Epithelial cell of proximal tubule (primary cell): Measurements from ENCODE around the gene AKT1. TPM values are rescaled to one million over a fixed set of nuclear protein-coding genes. Genes with fewer than 3 reads are reported as not detected.

Source experiments
- DNase-seq: peaks from one replicate; pipeline ENCODE4 v3.0.0-alpha.2; 2011; ENCODE audit warnings: low read depth
- H3K4me3 ChIP-seq: 2 replicates; pipeline ENCODE4 v1.5.1; 2011; ENCODE audit warnings: low read depth, mild to moderate bottlenecking, low read length
- total RNA-seq: library from RNA; depleted of rRNA; stranded (reverse); fragments of >200 nt; gene quantifications from 2 replicates; pipeline ENCODE4 v1.2.3, GENCODE V29; 2015
- TF ChIP-seq, protein P1 (sequence below): conservative IDR thresholded peaks from 2 replicates; pipeline ENCODE4 v1.5.1; 2012; ENCODE audit warnings: low read depth, mild to moderate bottlenecking, low read length

AKT1 gene
- total RNA-seq, 1 donor from 2014 or later = 162 TPM

DNA sequence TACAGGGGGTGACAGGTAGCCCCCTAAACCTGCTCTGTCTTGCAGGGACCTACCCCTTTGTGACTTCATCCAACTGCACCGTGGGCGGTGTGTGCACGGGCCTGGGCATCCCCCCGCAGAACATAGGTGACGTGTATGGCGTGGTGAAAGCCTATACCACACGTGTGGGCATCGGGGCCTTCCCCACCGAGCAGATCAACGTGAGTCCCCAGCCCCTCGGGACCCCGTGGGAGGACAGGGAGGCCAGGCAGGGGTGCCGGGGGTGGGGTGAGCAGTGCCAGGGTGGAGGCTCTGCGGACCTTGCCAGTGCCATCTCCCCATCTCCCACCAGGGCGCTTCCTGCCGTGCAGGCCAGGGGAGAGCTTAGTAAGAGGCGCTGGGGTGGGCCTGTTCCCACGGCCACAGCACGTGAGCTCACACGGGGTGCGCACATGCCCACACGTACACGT is 53.7 kb downstream of the AKT1 start:
- no peak for DNase-seq
- no peak overlapping the region for H3K4me3 ChIP-seq
- TF ChIP-seq, protein P1, sequence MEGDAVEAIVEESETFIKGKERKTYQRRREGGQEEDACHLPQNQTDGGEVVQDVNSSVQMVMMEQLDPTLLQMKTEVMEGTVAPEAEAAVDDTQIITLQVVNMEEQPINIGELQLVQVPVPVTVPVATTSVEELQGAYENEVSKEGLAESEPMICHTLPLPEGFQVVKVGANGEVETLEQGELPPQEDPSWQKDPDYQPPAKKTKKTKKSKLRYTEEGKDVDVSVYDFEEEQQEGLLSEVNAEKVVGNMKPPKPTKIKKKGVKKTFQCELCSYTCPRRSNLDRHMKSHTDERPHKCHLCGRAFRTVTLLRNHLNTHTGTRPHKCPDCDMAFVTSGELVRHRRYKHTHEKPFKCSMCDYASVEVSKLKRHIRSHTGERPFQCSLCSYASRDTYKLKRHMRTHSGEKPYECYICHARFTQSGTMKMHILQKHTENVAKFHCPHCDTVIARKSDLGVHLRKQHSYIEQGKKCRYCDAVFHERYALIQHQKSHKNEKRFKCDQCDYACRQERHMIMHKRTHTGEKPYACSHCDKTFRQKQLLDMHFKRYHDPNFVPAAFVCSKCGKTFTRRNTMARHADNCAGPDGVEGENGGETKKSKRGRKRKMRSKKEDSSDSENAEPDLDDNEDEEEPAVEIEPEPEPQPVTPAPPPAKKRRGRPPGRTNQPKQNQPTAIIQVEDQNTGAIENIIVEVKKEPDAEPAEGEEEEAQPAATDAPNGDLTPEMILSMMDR = no peak

DNA sequence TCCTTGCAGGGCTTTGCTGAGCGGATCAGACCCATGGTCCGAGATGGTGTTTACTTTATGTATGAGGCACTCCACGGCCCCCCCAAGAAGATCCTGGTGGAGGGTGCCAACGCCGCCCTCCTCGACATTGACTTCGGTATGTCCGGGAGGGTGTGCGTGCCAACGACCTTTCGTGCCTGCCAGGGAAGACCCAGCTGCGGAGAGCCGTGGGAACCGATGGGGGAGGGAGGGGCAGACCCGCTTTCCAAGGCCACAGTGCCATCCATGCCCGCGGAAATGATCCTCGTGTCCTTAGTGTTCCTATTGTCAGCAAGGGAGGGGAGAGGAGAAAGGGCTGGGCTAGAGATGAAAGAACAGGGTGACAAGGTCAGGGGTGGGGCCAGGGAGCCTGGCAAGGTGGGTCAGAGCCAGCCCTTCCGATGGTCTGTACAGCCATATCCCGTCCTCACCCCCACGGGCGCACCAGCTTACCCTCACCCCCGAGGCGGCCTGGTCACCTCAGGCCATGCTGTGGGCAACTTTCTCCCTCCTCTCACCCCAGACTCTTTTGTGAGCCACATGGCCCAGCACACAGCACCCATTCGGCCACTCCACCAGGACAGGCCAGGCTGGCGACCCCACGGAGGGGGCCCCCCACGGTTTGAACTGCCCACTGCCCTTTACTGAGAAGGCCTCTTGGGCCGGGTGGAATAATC is 54.3 kb downstream of the AKT1 start:
- no peak for DNase-seq
- TF ChIP-seq, protein P1 = no peak
- H3K4me3 ChIP-seq = no peak overlapping the region

DNA sequence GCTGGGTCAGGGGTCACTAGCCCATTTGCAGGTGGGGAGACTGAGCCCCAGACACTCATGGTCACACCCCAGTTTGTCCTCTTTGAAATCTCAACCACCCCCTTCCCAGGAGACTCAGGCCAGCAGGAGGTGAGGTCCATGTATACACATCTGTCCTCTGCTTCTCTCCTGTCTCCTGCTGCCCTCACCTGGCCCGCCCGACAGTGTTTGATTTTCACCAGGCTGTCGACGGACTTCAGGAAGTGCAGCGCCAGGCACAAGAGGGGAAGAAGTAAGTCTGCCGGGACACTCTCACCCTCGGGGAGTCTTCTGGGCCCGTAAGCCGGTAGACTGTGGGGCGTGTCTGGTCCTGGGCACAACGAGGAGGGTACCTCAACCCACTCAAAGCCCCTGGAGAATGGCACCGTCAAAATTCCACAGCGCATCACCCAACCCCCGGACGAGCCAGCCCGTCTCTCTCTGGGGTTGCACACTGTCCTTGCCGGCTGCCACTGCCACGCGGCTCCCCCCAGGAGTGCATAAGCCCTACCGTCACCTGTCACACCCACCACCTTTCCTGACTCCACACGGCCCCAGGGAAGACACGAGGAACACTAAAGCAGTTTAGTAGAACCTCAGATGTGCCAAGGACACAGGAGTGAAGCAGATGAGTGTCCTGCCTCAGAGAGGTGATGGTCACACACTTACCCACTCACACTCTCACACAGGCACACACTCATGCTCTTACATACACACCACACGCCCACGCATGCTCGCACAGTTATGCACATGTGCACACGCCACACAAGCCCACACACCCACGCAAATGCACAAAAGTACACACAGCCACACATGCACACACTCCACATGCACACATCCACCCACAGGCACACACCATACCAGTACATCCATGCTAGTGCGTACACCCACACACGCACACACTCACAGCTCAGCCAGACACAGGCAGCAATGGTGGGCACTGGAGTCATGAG is 55.7 kb downstream of the AKT1 start:
- TF ChIP-seq, protein P1 = no peak
- no peak overlapping the region for H3K4me3 ChIP-seq
- DNase-seq = no peak

DNA sequence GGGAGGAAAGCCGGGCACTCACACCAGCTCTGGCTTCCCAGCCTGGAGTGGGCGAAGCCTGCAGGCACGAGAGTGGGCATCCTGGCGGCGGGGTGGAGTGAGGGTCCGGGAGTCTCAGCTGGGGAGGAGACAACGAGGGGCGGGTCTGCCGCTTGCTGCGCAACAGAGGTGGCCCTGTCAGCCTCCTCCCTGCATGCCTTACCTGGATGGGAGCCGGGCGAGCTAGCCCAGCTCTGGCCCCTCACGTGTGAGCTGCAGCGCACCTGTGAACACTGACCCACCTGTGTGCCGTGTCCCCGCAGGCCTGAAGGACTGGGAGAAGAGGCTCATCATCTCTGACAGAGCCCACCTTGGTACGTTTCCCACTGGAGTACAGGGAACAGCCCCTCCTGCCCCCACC is 56.5 kb downstream of the AKT1 start:
- TF ChIP-seq, protein P1 = no peak
- DNase-seq = no peak
- no peak overlapping the region for H3K4me3 ChIP-seq

DNA sequence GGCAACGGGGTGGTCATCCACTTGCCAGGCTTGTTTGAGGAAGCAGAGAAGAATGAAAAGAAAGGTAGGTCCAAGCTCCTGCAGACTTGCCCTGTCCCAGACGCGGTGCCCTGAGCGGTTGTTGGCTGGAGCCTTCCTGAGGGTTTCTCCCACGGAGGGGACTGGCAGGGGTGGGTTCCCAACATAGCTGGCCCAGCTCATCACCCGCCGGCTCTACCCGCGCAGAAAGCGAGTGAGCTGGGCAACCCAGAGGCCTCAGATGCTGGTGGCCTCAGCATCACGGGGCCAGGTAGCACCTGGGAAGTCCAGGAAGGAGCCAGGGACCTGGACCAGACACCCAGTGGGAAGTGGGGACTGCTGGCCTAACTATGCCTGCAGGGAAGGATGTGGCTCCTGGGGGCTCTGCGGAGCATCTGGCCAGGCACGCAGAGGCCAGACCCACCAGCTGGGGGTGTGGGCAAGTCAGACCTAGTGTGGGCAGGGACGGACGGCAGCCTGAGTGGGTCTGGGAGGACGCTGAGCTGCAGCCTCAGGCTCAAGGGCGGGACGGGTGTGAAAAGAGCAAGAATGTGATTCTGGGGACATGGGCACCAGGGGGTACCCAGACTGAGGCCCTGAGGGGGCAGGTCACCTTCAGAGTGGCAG is 57.1 kb downstream of the AKT1 start:
- no peak for DNase-seq
- TF ChIP-seq, protein P1 = no peak
- H3K4me3 ChIP-seq = no peak overlapping the region

DNA sequence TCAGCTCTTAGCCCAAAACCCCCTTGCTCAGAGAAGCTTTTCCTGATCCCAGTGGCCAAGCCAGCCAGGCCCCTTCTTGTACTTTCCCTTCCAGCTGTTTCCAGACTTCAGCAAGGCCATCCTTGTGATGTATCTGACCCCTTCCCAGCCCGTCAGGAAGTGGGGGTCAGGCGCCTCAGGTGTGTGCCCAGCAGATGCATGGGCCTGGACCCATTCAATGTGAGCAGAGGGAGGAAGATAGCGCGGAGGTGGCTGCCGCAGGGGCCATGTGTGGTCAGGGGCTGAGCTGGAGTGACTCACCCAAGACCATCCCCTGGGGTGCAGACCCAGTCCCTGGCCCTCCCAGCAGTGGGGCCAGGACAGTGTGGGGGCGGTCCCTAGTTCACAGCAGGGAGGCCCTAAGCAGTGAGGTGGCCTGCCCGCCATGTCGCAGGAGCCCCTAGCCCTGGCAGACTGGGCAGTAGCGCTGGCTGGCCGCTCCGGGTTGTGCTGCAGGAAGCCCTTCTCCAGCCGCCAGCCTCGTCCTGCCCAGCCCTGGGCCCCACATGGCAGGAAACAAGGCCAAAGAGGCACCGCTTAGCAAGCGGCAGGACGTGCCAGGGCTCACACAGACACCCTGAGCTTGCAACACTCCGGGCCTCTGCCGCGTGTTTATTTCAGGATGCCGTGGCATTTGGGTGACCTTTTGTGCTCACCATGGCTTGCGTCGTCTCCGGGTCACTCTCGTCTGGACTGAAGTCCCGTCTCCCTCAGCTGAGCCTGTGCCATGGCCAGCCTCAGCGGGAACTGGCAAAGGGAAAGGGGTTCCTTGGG is 59.5 kb downstream of the AKT1 start:
- H3K4me3 ChIP-seq = no peak overlapping the region
- DNase-seq = no peak
- TF ChIP-seq, protein P1 = no peak
